ENCODE results near the gene PTPRD. TPM values are rescaled to one million over a fixed set of nuclear protein-coding genes. Genes with fewer than 3 reads are reported as not detected.

The PTPRD gene
- total RNA-seq, 1 donor from 2014 or later: 139 TPM

DNA sequence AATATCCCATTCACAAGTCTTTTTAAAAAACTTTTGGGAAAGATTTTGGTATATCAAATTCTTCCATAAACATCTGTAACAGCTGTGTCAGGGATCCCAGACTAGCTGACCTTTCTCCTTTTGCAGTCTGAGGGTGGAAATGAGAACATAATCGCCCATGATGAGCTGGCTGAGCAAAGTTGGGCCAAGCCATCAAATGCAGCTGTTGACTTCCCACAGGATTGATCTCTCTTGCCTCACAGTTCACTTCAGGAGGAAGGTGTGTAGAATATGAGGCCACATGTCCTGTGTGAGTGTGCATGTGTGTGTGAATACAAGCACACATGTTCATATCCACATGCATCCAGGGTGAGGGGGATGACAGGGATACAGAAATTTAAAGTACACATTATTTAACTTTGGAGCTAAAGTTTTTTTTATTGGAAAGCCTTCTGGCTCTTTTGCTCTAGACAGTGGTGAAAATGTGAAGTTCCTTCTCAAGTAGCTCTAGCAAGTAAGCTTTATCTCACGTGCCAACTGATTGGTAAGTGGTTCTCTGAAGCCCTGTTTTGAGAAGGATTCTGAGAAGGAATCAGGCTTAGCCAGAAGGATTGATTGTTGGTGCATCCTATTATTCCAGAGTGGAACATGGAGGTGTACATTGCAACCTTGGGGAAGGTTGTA lies 2344.5 kb downstream of the PTPRD start:
- DNase-seq (ENCODE audit: low read depth, low spot score): no peak
- H3K4me1 Mint-ChIP-seq: peaks cover 3% of the 10 kb centered on the region
- TF ChIP-seq, protein P1, sequence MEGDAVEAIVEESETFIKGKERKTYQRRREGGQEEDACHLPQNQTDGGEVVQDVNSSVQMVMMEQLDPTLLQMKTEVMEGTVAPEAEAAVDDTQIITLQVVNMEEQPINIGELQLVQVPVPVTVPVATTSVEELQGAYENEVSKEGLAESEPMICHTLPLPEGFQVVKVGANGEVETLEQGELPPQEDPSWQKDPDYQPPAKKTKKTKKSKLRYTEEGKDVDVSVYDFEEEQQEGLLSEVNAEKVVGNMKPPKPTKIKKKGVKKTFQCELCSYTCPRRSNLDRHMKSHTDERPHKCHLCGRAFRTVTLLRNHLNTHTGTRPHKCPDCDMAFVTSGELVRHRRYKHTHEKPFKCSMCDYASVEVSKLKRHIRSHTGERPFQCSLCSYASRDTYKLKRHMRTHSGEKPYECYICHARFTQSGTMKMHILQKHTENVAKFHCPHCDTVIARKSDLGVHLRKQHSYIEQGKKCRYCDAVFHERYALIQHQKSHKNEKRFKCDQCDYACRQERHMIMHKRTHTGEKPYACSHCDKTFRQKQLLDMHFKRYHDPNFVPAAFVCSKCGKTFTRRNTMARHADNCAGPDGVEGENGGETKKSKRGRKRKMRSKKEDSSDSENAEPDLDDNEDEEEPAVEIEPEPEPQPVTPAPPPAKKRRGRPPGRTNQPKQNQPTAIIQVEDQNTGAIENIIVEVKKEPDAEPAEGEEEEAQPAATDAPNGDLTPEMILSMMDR (conservative IDR thresholded peaks at IDR 0.05): no peak
- H3K36me3 Mint-ChIP-seq (ENCODE audit: low read depth): no peaks in the 10 kb centered on the region
- no peaks in the 10 kb centered on the region for H3K27me3 Mint-ChIP-seq (ENCODE audit: low read depth)
- H3K27ac Mint-ChIP-seq (ENCODE audit: unreplicated experiment): no peak overlapping the region
- peaks cover 9% of the 10 kb centered on the region for H3K9me3 Mint-ChIP-seq
- no peak overlapping the region for H3K4me3 Mint-ChIP-seq

DNA sequence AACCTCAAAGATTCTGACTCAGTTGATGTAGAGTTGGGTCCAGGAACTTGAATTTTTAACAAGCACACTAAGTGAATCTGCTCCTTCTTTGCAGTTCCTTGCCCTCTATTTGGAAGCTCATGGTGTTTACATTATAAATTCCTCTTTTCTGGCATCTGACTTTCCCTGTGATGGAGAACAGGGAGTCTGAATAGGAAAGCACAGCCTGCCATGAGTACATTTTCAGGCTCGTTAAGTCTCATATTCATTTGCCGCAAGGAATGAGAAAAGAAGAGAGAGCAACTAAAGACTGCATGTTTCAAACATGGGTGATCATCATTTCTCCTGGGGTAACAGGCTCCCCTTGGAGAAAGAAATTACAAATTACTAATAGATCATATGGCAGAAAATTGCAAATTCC lies 2345.2 kb downstream of the PTPRD start:
- peaks cover 10% of the 10 kb centered on the region for H3K4me1 Mint-ChIP-seq
- peaks cover 9% of the 10 kb centered on the region for H3K9me3 Mint-ChIP-seq
- H3K27ac Mint-ChIP-seq (ENCODE audit: unreplicated experiment): no peak overlapping the region

DNA sequence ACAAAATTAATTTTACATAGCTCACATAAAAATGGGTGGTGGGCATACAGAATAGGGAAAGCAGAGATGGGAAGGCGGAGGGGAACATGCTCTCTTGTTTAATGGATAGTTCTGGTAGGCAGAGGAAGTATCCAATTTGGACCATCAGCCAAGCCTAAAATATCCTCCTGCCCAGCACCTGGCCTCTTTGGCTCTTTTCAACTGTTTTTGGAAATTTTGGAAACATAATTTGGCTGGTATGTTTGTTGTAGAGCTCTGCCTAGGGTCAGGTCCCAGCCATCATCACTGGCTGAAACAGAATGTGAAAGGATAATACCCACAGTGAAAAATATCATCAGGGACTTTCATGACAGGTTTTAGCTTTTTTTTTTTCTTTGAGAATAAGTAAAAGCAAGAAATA lies 2345.9 kb downstream of the PTPRD start:
- Mint-ChIP-seq H3K9me3 (peaks cover 9% of the 10 kb centered on the region), H3K27ac (ENCODE audit: unreplicated experiment) (no peak overlapping the region), H3K27me3 (ENCODE audit: low read depth) (no peaks in the 10 kb centered on the region), H3K4me3 (no peak overlapping the region), H3K4me1 (peaks cover 12% of the 10 kb centered on the region), H3K36me3 (ENCODE audit: low read depth) (no peaks in the 10 kb centered on the region)
- TF ChIP-seq, protein P1 (conservative IDR thresholded peaks at IDR 0.05): no peak
- DNase-seq (ENCODE audit: low read depth, low spot score): no peak

More for the DNA sequence above, 2345.2 kb downstream of the PTPRD start:
- Mint-ChIP-seq H3K27me3 (ENCODE audit: low read depth) (no peaks in the 10 kb centered on the region), H3K4me3 (no peak overlapping the region), H3K36me3 (ENCODE audit: low read depth) (no peaks in the 10 kb centered on the region)
- TF ChIP-seq, protein P1 (conservative IDR thresholded peaks at IDR 0.05): no peak
- DNase-seq (ENCODE audit: low read depth, low spot score): no peak

DNA sequence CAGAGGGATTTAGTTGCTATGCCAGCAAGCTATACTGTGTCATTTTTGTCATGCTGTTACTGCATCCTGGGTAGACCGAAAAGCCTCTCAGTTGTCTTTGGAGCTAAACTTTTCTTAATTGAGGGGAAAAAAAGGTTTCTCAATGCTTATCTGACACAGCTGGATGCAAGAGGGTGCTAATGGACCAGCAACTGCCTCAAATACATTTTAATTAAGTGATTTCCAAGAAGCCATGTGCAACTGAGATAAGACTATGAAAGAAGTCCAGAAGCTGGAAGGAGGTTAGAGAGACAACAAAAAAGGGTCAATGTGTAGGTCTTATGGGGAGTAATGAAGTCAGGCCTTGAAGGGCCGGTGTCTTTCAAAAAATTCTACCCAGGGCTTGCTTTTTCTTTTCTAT lies 2347.5 kb downstream of the PTPRD start:
- no peak overlapping the region for H3K27ac Mint-ChIP-seq (ENCODE audit: unreplicated experiment)
- no peaks in the 10 kb centered on the region for H3K36me3 Mint-ChIP-seq (ENCODE audit: low read depth)
- H3K27me3 Mint-ChIP-seq (ENCODE audit: low read depth): no peaks in the 10 kb centered on the region
- peaks cover 12% of the 10 kb centered on the region for H3K4me1 Mint-ChIP-seq
- TF ChIP-seq, protein P1 (conservative IDR thresholded peaks at IDR 0.05): no peak
- H3K4me3 Mint-ChIP-seq: no peak overlapping the region
- DNase-seq (ENCODE audit: low read depth, low spot score): no peak
- peaks cover under 1% of the 10 kb centered on the region for H3K9me3 Mint-ChIP-seq

Measured in neural crest cell (in vitro differentiated cells).